GM12878 (cell line): ENCODE measurements around the gene USP34.

ENCODE experiments used
- BHLHE40 ChIP-seq, 2 experiments: fragments of 450-650 bp in 1 of 2; IDR thresholded peaks; 2 replicates each; pipeline ENCODE4 v1.6.1; 2011 to 2017; ENCODE audit warnings: low read depth in 2 of 2, borderline replicate concordance in 1 of 2, improper control_type of control experiment in 1 of 2, low read length in 1 of 2, mild to moderate bottlenecking in 1 of 2
- HDAC2 ChIP-seq: fragments of 200-600 bp; sonication (generic); IDR thresholded peaks from 2 replicates; pipeline ENCODE4 v1.6.1; 2017
- POLR2AphosphoS5 ChIP-seq: IDR thresholded peaks from 2 replicates; pipeline ENCODE4 v1.6.1; 2011; ENCODE audit warnings: mild to moderate bottlenecking, low read length, inconsistent platforms

DNA sequence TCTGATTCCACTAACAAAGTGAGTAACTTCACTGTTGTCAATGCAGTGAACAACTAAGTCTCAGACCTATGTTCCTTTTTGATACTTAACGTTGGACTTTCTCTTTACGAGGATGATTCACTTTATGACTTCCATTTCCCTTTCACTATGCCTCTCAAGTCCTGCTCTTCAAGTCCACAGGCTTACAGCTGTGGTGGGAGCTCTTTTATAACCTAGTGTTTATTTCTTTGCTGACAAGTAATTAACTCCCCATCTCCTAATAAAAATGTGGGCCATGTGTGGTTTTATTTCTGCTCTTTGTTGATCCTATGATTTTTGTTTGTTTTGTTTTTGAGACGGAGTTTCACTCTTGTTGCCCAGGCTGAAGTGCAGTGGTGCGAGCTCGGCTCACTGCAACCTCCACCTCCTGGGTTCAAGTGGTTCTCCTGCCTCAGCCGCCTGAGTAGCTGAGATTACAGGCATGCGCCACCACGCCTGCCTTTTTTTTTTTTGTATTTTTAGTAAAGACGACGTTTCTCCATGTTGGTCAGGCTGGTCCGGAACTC lies 142.1 kb downstream of the USP34 start:
- no peak for TF ChIP-seq BHLHE40 (IDR thresholded peaks at IDR 0.05; ENCODE audit: borderline replicate concordance in 1 of 2, low read depth in 2 of 2, low read length in 1 of 2)
- no peak for TF ChIP-seq HDAC2
- no peak for TF ChIP-seq POLR2AphosphoS5
